Peyer's patch (tissue), 4 donors: Measurements from ENCODE around the gene EPN1.
A peak's percentile ranks its signal among the peaks of the same experiment; 100 is the strongest.

Source experiments
- CTCF ChIP-seq, 6 experiments: fragments of 450-650 bp in 4 of 6; fragments of 200-600 bp in 2 of 6; sonication (generic) in 1 of 6; IDR thresholded peaks; one replicate each; pipeline ENCODE4 v1.5.1; 2017 to 2019; ENCODE audit warnings: antibody characterized with exemption in 6 of 6, mild to moderate bottlenecking in 3 of 6, moderate library complexity in 1 of 6
- POLR2A ChIP-seq, 2 donors: fragments of 450-650 bp; IDR thresholded peaks; one replicate each; pipeline ENCODE4 v1.5.1; 2017; ENCODE audit warnings: antibody characterized with exemption in 2 of 2, mild to moderate bottlenecking in 2 of 2, moderate library complexity in 2 of 2

- no peak for TF ChIP-seq CTCF (IDR thresholded peaks at IDR 0.05)
- TF ChIP-seq POLR2A (IDR thresholded peaks at IDR 0.05), result peak in 1 of 2 donors; percentile 12
Observed at GRCh38 chr19:55667958-55668357, 7.1 kb upstream of the EPN1 start.
